OCI-LY3 (cell line): ENCODE data around the gene NRGN.

ENCODE experiments used
- EZH2phosphoT487 ChIP-seq: fragments of 200-600 bp; shearing (Covaris generic); IDR thresholded peaks from 2 replicates; pipeline ENCODE4 v1.6.1; 2018; ENCODE audit warnings: antibody characterized with exemption, mixed run types, low read depth
- TF ChIP-seq, protein P1 (sequence below): fragments of 200-600, 300-600 bp; sonication (generic); IDR thresholded peaks from 2 replicates; pipeline ENCODE4 v1.5.1; 2014; ENCODE audit warnings: antibody characterized with exemption, low read length, low read depth

DNA sequence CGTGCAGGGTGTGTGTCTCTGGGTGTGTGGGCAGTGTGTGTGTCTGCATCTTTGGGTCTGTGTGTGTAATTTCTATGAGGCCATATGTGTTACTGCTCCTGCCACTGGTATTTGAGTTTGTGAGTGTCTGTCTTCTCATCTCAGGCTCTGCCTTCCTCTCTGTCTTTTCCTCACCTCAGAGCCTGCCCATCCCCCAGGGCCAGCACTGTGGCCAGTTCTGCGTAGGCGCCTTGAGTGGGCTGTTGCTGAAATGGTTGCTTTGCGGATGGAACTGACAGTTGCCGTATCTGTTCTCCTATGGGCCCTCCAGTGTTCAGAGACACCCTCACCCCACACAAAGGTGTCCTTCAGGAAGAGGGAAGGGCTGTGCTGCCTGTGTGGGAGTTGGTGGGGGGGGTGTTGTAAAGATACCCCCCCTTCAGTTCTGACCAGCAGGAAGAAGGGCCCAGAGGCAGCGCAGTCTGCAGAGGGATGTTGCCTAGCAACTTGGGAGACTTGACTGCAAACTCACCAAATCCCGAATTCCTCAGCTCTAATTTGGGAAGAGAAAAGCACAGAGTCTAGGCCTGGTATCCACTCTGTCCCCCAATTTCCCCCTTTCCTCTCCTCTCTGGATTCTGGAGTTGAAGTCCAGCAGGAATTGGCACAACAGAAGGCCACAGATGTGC, 2.0 kb upstream of the NRGN start:
- TF ChIP-seq, protein P1, sequence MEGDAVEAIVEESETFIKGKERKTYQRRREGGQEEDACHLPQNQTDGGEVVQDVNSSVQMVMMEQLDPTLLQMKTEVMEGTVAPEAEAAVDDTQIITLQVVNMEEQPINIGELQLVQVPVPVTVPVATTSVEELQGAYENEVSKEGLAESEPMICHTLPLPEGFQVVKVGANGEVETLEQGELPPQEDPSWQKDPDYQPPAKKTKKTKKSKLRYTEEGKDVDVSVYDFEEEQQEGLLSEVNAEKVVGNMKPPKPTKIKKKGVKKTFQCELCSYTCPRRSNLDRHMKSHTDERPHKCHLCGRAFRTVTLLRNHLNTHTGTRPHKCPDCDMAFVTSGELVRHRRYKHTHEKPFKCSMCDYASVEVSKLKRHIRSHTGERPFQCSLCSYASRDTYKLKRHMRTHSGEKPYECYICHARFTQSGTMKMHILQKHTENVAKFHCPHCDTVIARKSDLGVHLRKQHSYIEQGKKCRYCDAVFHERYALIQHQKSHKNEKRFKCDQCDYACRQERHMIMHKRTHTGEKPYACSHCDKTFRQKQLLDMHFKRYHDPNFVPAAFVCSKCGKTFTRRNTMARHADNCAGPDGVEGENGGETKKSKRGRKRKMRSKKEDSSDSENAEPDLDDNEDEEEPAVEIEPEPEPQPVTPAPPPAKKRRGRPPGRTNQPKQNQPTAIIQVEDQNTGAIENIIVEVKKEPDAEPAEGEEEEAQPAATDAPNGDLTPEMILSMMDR, result no peak
- no peak for TF ChIP-seq EZH2phosphoT487
